HepG2 (cell line): ENCODE measurements around the gene LTBR. TPM values are rescaled to one million over a fixed set of nuclear protein-coding genes. Genes with fewer than 3 reads are reported as not detected.

Source experiments
- CEBPB ChIP-seq: IDR thresholded peaks from 2 replicates; pipeline ENCODE4 v1.6.1; 2011; ENCODE audit warnings: low read depth, low read length, improper control_type of control experiment, borderline replicate concordance
- E2F2 ChIP-seq: sonication (generic); formaldehyde crosslinking; IDR thresholded peaks from 2 replicates; pipeline ENCODE4 v1.4.0; 2020; ENCODE audit warnings: missing genetic modification reagents, borderline replicate concordance
- HNF1B ChIP-seq: sonication (generic); formaldehyde crosslinking; IDR thresholded peaks from 2 replicates; pipeline ENCODE4 v1.5.1; 2020; ENCODE audit warnings: mild to moderate bottlenecking, moderate library complexity, missing genetic modification reagents
- MLXIP ChIP-seq: sonication (generic); formaldehyde crosslinking; IDR thresholded peaks from 2 replicates; pipeline ENCODE4 v1.9.0; 2021; ENCODE audit warnings: missing genetic modification reagents, borderline replicate concordance
- NCOA2 ChIP-seq: sonication (generic); formaldehyde crosslinking; IDR thresholded peaks from 2 replicates; pipeline ENCODE4 v1.8.0; 2022; ENCODE audit warnings: inconsistent platforms
- NFE2L2 ChIP-seq: fragments of 150-350 bp; IDR thresholded peaks from 2 replicates; pipeline ENCODE4 v1.6.1; 2014; ENCODE audit warnings: low read length
- PBX3 ChIP-seq: sonication (generic); formaldehyde crosslinking; IDR thresholded peaks from 2 replicates; pipeline ENCODE4 v1.8.1; 2023; ENCODE audit warnings: missing genetic modification reagents, inconsistent platforms, borderline replicate concordance
- REST ChIP-seq, 2 experiments: IDR thresholded peaks; 2 replicates each; pipeline ENCODE4 v1.6.1; 2011 to 2012; ENCODE audit warnings: low read length in 2 of 2, borderline replicate concordance in 1 of 2, low read depth in 1 of 2, mild to moderate bottlenecking in 1 of 2, moderate library complexity in 1 of 2
- TAF1 ChIP-seq: sonication (generic); formaldehyde crosslinking; IDR thresholded peaks from 2 replicates; pipeline ENCODE4 v1.4.0; 2020; ENCODE audit warnings: missing genetic modification reagents
- TRAFD1 ChIP-seq: sonication (generic); formaldehyde crosslinking; IDR thresholded peaks from 2 replicates; pipeline ENCODE4 v1.5.1; 2020; ENCODE audit warnings: missing genetic modification reagents, mild to moderate bottlenecking, borderline replicate concordance
- ZNF576 ChIP-seq: sonication (generic); formaldehyde crosslinking; IDR thresholded peaks from 2 replicates; pipeline ENCODE4 v1.4.0; 2020; ENCODE audit warnings: mild to moderate bottlenecking, missing genetic modification reagents
- ZNF678 ChIP-seq: sonication (generic); formaldehyde crosslinking; IDR thresholded peaks from 2 replicates; pipeline ENCODE4 v1.4.0; 2020; ENCODE audit warnings: mild to moderate bottlenecking, missing genetic modification reagents
- ZSCAN31 ChIP-seq: sonication (generic); formaldehyde crosslinking; IDR thresholded peaks from 2 replicates; pipeline ENCODE4 v1.5.0; 2020; ENCODE audit warnings: low read depth, mild to moderate bottlenecking, missing genetic modification reagents
- polyA plus RNA-seq, 8 experiments: library from polyadenylated mRNA; depleted of rRNA in 3 of 8; stranded (reverse) in 7 of 8; unstranded in 1 of 8; fragments of >200 nt; fragmentation: Illumina TruSeq in 4 of 8; extraction: Trizol in 4 of 8; gene quantifications; 2 replicates each; pipeline versions ENCODE4 v1.2.1 to v1.2.3, GENCODE V29; 2011 to 2016; ENCODE audit warnings: low read depth in 4 of 8, missing spikeins in 1 of 8, mixed read lengths in 1 of 8; ENCODE audit not compliant: insufficient read depth in 1 of 8
- total RNA-seq, 5 experiments: library from RNA; depleted of rRNA; stranded (reverse); fragments of >200 nt; fragmentation: Illumina TruSeq; extraction: Trizol; gene quantifications; 2 replicates each; pipeline ENCODE4 v1.2.3, GENCODE V29; 2016; ENCODE audit warnings: low read depth in 1 of 5

The LTBR gene
- total and polyA plus RNA-seq, 2 of the 13 experiments (the other 11 are each of a cell fraction or from before 2014, with no cell fraction given): 31.4 to 34.8 TPM

- TF ChIP-seq PBX3 (CRISPR knock-in tag) (no peak), NFE2L2 (no peak), HNF1B (CRISPR knock-in tag) (no peak), CEBPB (peak; percentile 93), ZSCAN31 (CRISPR knock-in tag) (no peak; the same call in 1 of the 2 replicates), E2F2 (CRISPR knock-in tag) (no peak; the same call in 1 of the 2 replicates), ZNF576 (no peak), ZNF678 (CRISPR knock-in tag) (no peak), TRAFD1 (CRISPR knock-in tag) (no peak), TAF1 (CRISPR knock-in tag) (peak; percentile 75; the same call in 1 of the 2 replicates), REST (IDR thresholded peaks at IDR 0.05; ENCODE audit: borderline replicate concordance in 1 of 2, low read depth in 1 of 2, low read length in 2 of 2) (no peak), MLXIP (no peak; the same call in 1 of the 2 replicates), NCOA2 (CRISPR knock-in tag) (no peak; the same call in 1 of the 2 replicates)
These were observed 42.4 kb upstream of the LTBR start, which contains the start of gene TNFRSF1A (continued) for GRCh38 chr12:6341417-6342139.
